Esophagus muscularis mucosa (tissue), 4 donors: ENCODE measurements around the gene GRIK5. TPM values are rescaled to one million over a fixed set of nuclear protein-coding genes. Genes with fewer than 3 reads are reported as not detected.

Experiments
- DNase-seq: peaks from one replicate; pipeline ENCODE4 v3.0.0-alpha.2; 2017; ENCODE audit errors: extremely low spot score
- H3K27ac ChIP-seq, 4 donors: fragments of 200-600 bp; sonication (generic); replicated peaks in 1 of 4; 1 replicate in 3 of 4; 2 replicates in 1 of 4; pipeline ENCODE4 v1.5.1; 2016 to 2019; ENCODE audit warnings: mild to moderate bottlenecking in 1 of 4
- H3K27me3 ChIP-seq, 4 donors: fragments of 200-600 bp; sonication (generic); one replicate each; pipeline versions ENCODE4 v1.5.1 to v1.6.0; 2016 to 2019
- H3K36me3 ChIP-seq, 4 donors: fragments of 200-600 bp; sonication (generic); one replicate each; pipeline ENCODE4 v1.5.1; 2016 to 2019
- H3K4me1 ChIP-seq, 4 donors: fragments of 200-600 bp; sonication (generic); one replicate each; pipeline ENCODE4 v1.5.1; 2016 to 2019
- H3K4me3 ChIP-seq, 4 donors: fragments of 200-600 bp; sonication (generic); 1 replicate in 2 of 4; 2 replicates in 2 of 4; pipeline ENCODE4 v1.5.1; 2016 to 2019; ENCODE audit warnings: mild to moderate bottlenecking in 4 of 4, moderate library complexity in 1 of 4
- H3K9me3 ChIP-seq, 4 donors: fragments of 200-600 bp; sonication (generic); 1 replicate in 3 of 4; 2 replicates in 1 of 4; pipeline ENCODE4 v1.5.1; 2016 to 2019
- CTCF ChIP-seq, 3 experiments: fragments of 200-600 bp in 2 of 3; fragments of 450-650 bp in 1 of 3; sonication (generic) in 2 of 3; IDR thresholded peaks; one replicate each; pipeline ENCODE4 v1.5.1; 2017 to 2019; ENCODE audit warnings: antibody characterized with exemption in 3 of 3, mild to moderate bottlenecking in 2 of 3, moderate library complexity in 1 of 3
- EP300 ChIP-seq: sonication (generic); formaldehyde crosslinking; IDR thresholded peaks from one replicate; pipeline ENCODE4 v1.6.1; 2017; ENCODE audit warnings: antibody characterized with exemption
- POLR2A ChIP-seq: fragments of 450-650 bp; IDR thresholded peaks from one replicate; pipeline ENCODE4 v1.6.1; 2017; ENCODE audit warnings: antibody characterized with exemption, moderate library complexity, mild to moderate bottlenecking, low read depth
- POLR2AphosphoS5 ChIP-seq, 2 donors: sonication (generic); formaldehyde crosslinking; IDR thresholded peaks; one replicate each; pipeline ENCODE4 v1.6.1; 2017; ENCODE audit warnings: antibody characterized with exemption in 2 of 2
- WGBS: methylation state at CpG from one replicate; pipeline ENCODE4 v1.1.5; 2018; 5-methylcytosine and 5-hydroxymethylcytosine counted together
- intact Hi-C: fragments of 100-400 bp; cut with DNase I; formaldehyde crosslinking; loops from one replicate; pipeline ENCODE4 v1.15.1; 2023
- total RNA-seq, 4 donors: library from RNA; depleted of rRNA; stranded (reverse); fragments of >200 nt; gene quantifications; one replicate each; pipeline versions ENCODE4 v1.1.0 to v1.2.1, GENCODE V29; 2016

The GRIK5 gene
- total RNA-seq, 4 donors from 2014 or later: 8.6 to 27.6 (median 13.8) TPM

- peaks cover 0 to 8% (median 2%) of the 10 kb centered on the region in 4 donors for H3K36me3 ChIP-seq
- H3K27ac ChIP-seq: no peak overlapping the region
- H3K4me1 ChIP-seq: peaks cover 7 to 54% (median 51%) of the 10 kb centered on the region in 4 donors
- no peak for DNase-seq
- H3K9me3 ChIP-seq: no peaks in the 10 kb centered on the region
- no peak overlapping the region for H3K4me3 ChIP-seq
- intact Hi-C loops: no loop called here
- 70% methylated on average over 9 of the region's 9 CpGs for WGBS
- H3K27me3 ChIP-seq: peaks cover 0 to 3% (median 0%) of the 10 kb centered on the region in 4 donors
- TF ChIP-seq POLR2AphosphoS5 (IDR thresholded peaks at IDR 0.05): no peak
- no peak for TF ChIP-seq CTCF (IDR thresholded peaks at IDR 0.05)
These were observed 20.7 kb upstream of the GRIK5 start for GRCh38 chr19:42090672-42091071.

GRCh38 chr19:42089772-42090171 is 19.8 kb upstream of the GRIK5 start:
- H3K4me3 ChIP-seq: no peak overlapping the region
- no peaks in the 10 kb centered on the region for H3K9me3 ChIP-seq
- H3K4me1 ChIP-seq: peaks cover 5 to 45% (median 42%) of the 10 kb centered on the region in 4 donors
- no peak overlapping the region for H3K27ac ChIP-seq
- peaks cover 0 to 5% (median 2%) of the 10 kb centered on the region in 4 donors for H3K36me3 ChIP-seq
- 89% methylated on average over 11 of the region's 13 CpGs for WGBS
- intact Hi-C loops: no loop called here
- H3K27me3 ChIP-seq: no peaks in the 10 kb centered on the region
- no peak for DNase-seq
- no peak for TF ChIP-seq CTCF (IDR thresholded peaks at IDR 0.05)

- peak overlapping the region in 3 of 4 donors; percentile 6 to 34 (median 10) for H3K4me3 ChIP-seq
- intact Hi-C loops: no loop called here
- WGBS: 74% methylated on average over 13 of the region's 13 CpGs
These were observed 19.3 kb upstream of the GRIK5 start for GRCh38 chr19:42089191-42089750.

GRCh38 chr19:42088471-42089190 is 18.6 kb upstream of the GRIK5 start:
- Histone ChIP-seq H3K4me1 (peaks cover 5 to 34% (median 33%) of the 10 kb centered on the region in 4 donors), H3K36me3 (peaks cover 0 to 9% (median 5%) of the 10 kb centered on the region in 4 donors), H3K27me3 (no peaks in the 10 kb centered on the region), H3K9me3 (no peaks in the 10 kb centered on the region), H3K4me3 (peak overlapping the region; percentile 6 to 34 (median 15)), H3K27ac (peak overlapping the region; percentile 46 to 76 (median 72))
- TF ChIP-seq CTCF (IDR thresholded peaks at IDR 0.05): no peak
- TF ChIP-seq EP300: no peak
- TF ChIP-seq POLR2A: no peak
- no peak for TF ChIP-seq POLR2AphosphoS5 (IDR thresholded peaks at IDR 0.05)
- WGBS: 57% methylated on average over 15 of the region's 18 CpGs
- intact Hi-C loops: no loop called here
- DNase-seq: no peak

More at GRCh38 chr19:42089191-42089750, 19.3 kb upstream of the GRIK5 start:
- peaks cover 0 to 5% (median 2%) of the 10 kb centered on the region in 4 donors for H3K36me3 ChIP-seq
- DNase-seq: no peak
- TF ChIP-seq POLR2A (no peak), POLR2AphosphoS5 (IDR thresholded peaks at IDR 0.05) (no peak), CTCF (IDR thresholded peaks at IDR 0.05) (no peak), EP300 (no peak)
- peaks cover 5 to 41% (median 38%) of the 10 kb centered on the region in 4 donors for H3K4me1 ChIP-seq
- H3K27ac ChIP-seq: peak overlapping the region; percentile 46 to 76 (median 72)
- no peaks in the 10 kb centered on the region for H3K9me3 ChIP-seq
- H3K27me3 ChIP-seq: no peaks in the 10 kb centered on the region
